HL-60 (cell line): Measurements from ENCODE around the gene CDR2L.

Experiments used
- DNase-seq, 2 experiments: peaks; one replicate each; pipeline ENCODE4 v3.0.0-alpha.2; 2010 to 2020; ENCODE audit warnings: low read depth in 1 of 2, low spot score in 1 of 2
- H3K27ac ChIP-seq: fragments of 250-450 bp; sonication (Bioruptor Pico); replicated peaks from 2 replicates; pipeline ENCODE4 v1.5.1; 2020; ENCODE audit warnings: mild to moderate bottlenecking, moderate library complexity
- H3K27me3 ChIP-seq: fragments of 250-450 bp; sonication (Bioruptor Pico); 2 replicates; pipeline ENCODE4 v1.5.1; 2021; ENCODE audit warnings: mild to moderate bottlenecking, moderate library complexity; ENCODE audit not compliant: insufficient read depth, poor library complexity, severe bottlenecking
- H3K4me3 ChIP-seq: replicated peaks from 2 replicates; pipeline ENCODE4 v1.5.1; 2011; ENCODE audit warnings: mild to moderate bottlenecking, control low read depth, low read length; ENCODE audit not compliant: insufficient read depth
- GABPA ChIP-seq: IDR thresholded peaks from 2 replicates; pipeline ENCODE4 v1.6.1; 2012; ENCODE audit warnings: low read depth
- POLR2AphosphoS5 ChIP-seq: IDR thresholded peaks from 2 replicates; pipeline ENCODE4 v1.6.1; 2012; ENCODE audit warnings: low read depth
- REST ChIP-seq: IDR thresholded peaks from 2 replicates; pipeline ENCODE4 v1.6.1; 2012; ENCODE audit warnings: low read depth; ENCODE audit not compliant: insufficient replicate concordance
- SPI1 ChIP-seq: IDR thresholded peaks from 2 replicates; pipeline ENCODE4 v1.6.1; 2012; ENCODE audit warnings: low read depth, mild to moderate bottlenecking, borderline replicate concordance
- TF ChIP-seq, protein P1 (sequence below): IDR thresholded peaks from one replicate; pipeline ENCODE4 v1.5.1; 2011; ENCODE audit warnings: low read length, control low read depth, inconsistent platforms; ENCODE audit not compliant: insufficient read depth

The CDR2L gene

DNA sequence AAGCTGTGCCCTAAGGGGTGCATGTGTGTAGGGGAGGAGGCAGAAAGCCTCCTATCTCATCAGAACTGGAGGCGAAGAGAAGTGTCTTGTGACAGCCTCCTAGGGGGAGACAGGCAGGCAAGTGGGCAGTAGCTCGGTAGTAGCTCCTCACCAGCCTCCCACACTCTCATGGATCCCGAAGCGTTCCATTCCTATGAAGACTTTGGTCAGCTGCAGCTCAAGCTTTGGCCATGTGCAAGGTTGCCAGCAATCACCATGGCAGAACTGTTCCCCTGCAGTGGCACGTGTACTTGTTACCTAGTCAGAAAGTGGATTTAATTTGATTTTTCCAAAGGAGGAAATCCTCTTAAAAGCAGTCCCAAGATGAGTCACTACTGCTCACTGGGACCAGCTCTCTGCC lies 31.7 kb downstream of the CDR2L start:
- H3K4me3 ChIP-seq = no peak overlapping the region
- no peaks in the 10 kb centered on the region for H3K27me3 ChIP-seq
- TF ChIP-seq POLR2AphosphoS5 (no peak), REST (no peak), GABPA (no peak), SPI1 (no peak)
- TF ChIP-seq, protein P1, sequence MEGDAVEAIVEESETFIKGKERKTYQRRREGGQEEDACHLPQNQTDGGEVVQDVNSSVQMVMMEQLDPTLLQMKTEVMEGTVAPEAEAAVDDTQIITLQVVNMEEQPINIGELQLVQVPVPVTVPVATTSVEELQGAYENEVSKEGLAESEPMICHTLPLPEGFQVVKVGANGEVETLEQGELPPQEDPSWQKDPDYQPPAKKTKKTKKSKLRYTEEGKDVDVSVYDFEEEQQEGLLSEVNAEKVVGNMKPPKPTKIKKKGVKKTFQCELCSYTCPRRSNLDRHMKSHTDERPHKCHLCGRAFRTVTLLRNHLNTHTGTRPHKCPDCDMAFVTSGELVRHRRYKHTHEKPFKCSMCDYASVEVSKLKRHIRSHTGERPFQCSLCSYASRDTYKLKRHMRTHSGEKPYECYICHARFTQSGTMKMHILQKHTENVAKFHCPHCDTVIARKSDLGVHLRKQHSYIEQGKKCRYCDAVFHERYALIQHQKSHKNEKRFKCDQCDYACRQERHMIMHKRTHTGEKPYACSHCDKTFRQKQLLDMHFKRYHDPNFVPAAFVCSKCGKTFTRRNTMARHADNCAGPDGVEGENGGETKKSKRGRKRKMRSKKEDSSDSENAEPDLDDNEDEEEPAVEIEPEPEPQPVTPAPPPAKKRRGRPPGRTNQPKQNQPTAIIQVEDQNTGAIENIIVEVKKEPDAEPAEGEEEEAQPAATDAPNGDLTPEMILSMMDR = no peak
- no peak for DNase-seq
- no peak overlapping the region for H3K27ac ChIP-seq

DNA sequence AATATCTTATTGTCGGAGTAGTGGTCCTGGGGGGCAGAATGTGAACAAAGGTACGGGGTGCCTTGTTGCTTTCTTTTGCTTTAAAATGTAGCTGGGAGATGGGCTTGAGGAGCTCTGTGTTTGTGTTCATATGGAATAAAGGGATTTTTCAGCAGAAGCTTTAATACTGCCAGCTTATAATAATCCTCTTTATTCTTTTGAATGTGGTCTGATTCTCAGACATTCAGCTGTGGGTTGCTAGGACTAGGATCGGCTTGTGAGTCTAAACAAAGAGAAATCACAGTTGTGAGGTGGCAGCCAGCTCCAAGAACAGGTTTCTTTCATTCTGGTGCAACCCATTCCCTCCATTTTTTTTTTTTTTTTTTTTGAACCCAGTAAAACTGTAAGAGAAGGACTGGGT lies 32.3 kb downstream of the CDR2L start:
- TF ChIP-seq SPI1 (no peak), REST (no peak), GABPA (no peak), POLR2AphosphoS5 (no peak)
- TF ChIP-seq, protein P1 = no peak
- Histone ChIP-seq H3K27ac (no peak overlapping the region), H3K27me3 (no peaks in the 10 kb centered on the region), H3K4me3 (no peak overlapping the region)
- DNase-seq = no peak

GRCh38 chr17:75020331-75021110 lies 33.1 kb downstream of the CDR2L start:
- TF ChIP-seq REST (no peak), GABPA (no peak), SPI1 (no peak), POLR2AphosphoS5 (no peak)
- TF ChIP-seq, protein P1 = no peak
- DNase-seq = no peak
- Histone ChIP-seq H3K27ac (no peak overlapping the region), H3K4me3 (no peak overlapping the region), H3K27me3 (no peaks in the 10 kb centered on the region)
